GM19463 (cell line): Measurements from ENCODE around the gene AREL1.

Experiments
- ATAC-seq: cut with Tn5 transposase; IDR thresholded peaks from one replicate; pipeline ENCODE4 v1.9.1; 2021; ENCODE audit warnings: mild to moderate bottlenecking, moderate library complexity; ENCODE audit not compliant: unreplicated experiment

AREL1 gene

DNA sequence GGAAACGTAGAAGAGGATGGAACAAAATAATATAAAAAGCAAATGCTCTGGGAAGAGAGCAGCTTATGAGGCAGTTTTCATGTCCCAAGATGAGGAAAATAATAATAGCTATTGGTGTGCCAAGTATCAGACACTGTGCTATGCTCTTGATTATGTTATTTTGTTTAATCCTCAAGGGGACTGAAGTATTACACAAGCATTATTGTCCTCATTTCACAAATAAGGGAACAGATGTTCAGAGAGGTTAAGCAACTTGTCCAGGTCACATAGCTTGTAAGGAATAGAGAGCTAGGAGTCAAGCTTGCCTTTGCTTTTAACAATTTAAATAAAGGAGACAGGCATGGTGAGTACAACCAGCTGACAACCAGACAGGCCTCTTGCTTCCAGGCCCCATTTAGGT is 73.9 kb downstream of the AREL1 start:
- no peak for ATAC-seq

DNA sequence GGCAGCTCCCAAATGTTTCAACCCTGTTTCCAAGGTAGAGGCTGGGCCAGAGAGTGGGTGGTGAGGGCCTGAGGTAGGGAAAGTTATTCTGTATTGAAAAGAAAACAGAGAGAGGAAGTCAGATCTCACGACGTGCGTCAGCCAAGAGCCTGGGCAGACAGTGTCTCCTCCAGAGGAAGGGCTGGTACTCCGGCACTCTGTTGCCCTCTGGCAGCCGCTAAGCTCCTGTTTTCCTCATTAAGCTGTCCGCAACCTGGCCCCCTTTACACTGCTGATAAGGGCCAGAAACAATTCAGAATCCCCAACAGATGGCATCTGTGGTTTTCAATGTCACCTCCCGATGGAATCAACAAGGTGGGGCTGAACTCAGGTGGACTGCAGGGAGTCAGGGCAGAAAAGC is 74.8 kb downstream of the AREL1 start:
- ATAC-seq, result no peak

- no peak for ATAC-seq
These were observed 75.7 kb downstream of the AREL1 start for GRCh38 chr14:74637178-74637550.

DNA sequence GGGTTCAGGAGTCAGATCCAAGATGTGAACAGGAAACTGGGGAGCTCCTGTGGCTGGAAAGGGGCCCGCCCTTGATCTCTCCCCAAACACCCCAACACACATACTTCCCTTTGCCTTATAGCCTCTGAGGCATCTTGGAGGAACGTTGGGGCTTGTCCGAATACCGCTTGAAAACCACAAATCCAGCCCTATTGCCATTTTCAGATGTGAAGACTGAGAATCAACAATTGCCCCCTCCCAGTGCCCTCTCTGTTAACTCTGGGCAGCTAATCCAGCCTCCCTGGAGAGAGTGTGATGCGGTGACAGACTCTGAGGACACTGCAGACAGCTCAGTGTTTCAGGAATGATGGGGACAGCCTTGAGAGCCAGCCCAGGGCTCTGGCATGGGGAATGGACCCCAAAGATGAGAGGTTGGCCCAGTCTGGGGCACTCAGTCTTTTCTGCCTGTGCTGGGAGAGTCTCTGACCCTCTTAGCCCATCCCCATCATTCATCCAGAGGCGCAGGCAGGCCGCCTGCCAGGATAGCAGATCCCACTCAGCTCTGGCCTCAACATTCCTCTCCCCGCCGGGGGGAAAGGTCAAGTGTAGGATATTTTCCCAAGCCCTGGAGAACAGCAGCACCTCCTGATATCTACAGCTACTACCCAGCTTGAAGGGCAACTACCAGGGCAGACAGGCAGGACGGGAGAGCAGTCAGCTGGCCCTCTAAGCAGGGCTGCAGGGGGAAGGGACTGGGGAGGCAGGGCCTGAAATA is 76.3 kb downstream of the AREL1 start:
- no peak for ATAC-seq

- no peak for ATAC-seq
These were observed 77.0 kb downstream of the AREL1 start for GRCh38 chr14:74635847-74636246.

- no peak for ATAC-seq
These were observed 77.9 kb downstream of the AREL1 start for GRCh38 chr14:74634964-74635363.

DNA sequence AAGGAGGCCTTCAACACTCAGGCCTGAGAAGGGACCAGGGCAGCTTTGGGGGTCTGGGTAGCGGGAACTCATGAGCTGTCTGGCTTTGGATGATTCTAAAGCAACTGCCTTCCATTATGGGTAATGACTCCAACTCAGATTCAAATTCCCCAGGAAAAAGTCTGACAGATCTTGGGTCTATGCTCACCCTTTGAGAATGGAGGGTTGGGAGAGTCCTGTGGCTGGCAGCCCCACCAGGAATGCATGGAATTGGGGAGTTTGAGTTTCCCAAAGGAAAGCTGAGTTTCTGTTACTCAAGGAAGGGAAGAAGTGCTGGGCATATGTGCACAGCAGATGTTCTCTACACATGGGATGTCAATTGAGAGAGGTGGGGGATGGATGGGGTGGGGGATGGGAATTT is 78.4 kb downstream of the AREL1 start:
- no peak for ATAC-seq

GRCh38 chr14:74630881-74631690 is 81.8 kb downstream of the AREL1 start:
- no peak for ATAC-seq

DNA sequence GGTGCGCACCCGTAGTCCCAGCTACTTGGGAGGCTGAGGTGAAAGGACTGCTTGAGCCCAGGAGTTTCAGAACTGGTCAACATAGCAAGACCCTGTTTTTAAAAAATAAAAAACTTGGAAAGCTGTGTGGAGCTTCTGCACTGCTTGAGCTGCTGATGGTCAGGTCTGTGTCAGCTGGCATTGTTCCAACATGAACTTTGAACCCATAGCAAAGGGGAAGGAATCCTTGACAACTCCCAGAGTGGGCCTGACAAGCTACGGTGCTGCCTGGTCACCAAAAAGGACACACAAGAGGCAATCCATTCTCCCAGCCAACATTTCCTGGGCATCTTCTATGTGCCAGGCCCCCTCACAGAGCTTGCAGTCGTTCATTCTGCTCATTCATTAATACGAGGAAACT is 84.5 kb downstream of the AREL1 start:
- no peak for ATAC-seq

- no peak for ATAC-seq
These were observed 85.8 kb downstream of the AREL1 start for GRCh38 chr14:74627076-74627475.

GRCh38 chr14:74622257-74622656 is 90.6 kb downstream of the AREL1 start:
- no peak for ATAC-seq

- ATAC-seq, result no peak
These were observed 91.3 kb downstream of the AREL1 start for GRCh38 chr14:74621556-74621955.

DNA sequence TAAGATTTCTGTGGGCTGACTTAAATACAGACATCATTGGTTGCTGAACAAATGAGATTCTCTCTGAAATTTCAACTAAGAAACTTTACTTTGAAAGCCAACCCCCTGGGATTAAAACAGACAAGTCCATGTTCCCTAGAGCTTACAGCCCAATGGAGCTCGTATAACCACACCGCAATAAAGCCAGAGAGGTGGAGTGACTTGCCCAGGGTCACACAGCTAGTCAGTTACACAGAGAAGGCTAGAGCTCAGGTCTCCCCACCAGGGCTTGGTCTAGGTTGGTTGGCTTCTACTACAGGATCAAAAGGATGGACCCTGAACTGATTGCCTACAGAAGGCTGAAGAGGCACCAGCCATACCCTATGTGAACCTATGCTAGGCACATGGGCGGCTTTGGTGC is 92.0 kb downstream of the AREL1 start:
- ATAC-seq, result no peak

DNA sequence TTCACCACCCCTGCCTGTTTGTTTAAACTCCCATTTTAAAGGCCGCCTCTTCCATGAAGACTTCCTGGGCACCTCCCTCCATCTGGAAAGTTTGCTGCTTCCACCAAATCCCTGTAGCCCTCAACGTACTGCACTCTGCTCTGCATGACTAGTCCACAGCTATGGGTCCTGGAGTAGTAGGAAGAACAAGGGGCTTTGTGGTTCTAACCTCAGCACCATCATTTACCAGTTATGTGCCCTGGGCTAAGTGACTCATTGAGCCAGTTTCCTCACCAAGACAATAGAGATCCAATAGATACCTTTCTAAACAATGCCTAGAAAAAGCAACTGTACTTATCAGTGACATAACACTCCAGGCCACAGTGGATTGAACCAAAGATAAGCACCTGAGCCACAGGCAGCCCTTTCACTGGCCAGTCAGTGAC is 92.4 kb downstream of the AREL1 start:
- ATAC-seq, result no peak

- ATAC-seq, result no peak
These were observed 93.2 kb downstream of the AREL1 start for GRCh38 chr14:74619672-74620131.

DNA sequence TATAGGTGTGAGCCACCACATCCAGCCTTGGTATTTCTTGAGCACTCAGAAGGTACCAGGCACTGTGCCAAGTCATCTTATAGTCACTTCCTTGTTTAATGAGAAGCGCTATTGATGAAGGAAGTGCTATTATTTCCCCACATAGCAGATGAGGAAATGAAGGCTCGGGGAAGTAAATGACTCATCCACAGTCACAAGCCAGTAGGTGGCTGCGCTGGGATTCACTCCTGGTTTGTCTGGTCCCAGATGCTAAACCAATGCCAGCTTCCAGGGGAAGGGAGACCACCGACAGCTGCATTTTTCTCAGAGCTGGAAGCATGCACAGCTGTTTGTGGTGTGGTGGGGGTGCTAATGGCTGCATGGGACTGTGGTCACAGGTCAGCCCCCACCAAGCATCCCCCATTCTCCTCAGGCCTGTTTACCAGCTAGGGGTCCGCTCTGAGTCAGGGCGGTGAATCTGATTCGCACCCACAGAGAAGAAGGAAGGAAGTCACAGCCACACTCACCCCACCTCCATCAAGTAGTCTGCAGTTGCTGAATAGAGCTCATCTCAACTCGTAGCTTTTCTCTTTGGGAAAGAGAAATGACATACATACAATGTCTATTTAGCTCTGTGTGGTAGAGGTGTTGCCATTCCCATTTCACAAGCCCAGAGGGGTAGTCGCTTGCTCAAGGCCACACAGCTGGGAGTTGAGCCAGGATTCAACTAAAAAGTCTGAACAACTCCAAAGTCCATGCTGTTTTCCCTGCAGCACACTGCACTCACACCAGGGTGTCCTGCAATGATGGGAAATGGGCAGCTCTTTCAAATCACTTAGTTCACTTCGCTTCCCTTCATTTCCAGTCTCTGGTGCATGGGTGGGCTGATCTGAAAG is 94.6 kb downstream of the AREL1 start:
- ATAC-seq, result no peak

DNA sequence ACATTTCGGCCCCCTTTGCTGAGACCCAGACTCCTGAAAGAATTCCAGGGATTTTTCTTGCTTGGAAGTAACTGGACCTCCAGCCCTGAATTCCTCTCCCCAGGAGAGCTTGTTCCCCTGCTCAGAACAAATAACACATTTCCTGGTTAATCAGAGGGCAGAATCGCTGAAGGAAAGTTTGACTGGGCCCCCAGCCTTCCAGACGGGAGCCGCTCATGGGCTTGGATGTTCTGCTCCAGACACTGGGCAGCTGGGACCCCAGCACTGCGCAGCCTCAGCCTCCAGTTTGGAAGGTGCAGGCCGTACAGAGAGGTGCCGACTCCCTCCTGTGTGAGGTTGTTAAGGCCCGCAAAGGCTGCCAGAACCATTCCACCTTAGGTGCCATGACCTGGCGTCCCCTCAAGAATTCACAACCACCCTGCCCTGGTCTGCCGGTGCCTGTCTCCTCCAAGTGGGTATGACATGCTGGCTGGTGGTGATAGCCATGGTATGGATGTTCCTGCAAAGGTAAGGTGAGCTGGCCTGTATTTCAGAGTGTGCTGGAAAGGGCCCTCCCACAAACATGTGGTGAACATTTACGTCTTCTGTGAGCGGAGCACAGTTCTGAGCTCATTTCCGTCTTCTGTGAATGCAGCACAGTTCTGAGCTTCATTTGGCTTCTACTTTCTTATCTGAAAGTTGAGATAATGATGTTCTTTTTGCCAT is 95.7 kb downstream of the AREL1 start:
- no peak for ATAC-seq

- no peak for ATAC-seq
These were observed 96.4 kb downstream of the AREL1 start for GRCh38 chr14:74616507-74616906.

DNA sequence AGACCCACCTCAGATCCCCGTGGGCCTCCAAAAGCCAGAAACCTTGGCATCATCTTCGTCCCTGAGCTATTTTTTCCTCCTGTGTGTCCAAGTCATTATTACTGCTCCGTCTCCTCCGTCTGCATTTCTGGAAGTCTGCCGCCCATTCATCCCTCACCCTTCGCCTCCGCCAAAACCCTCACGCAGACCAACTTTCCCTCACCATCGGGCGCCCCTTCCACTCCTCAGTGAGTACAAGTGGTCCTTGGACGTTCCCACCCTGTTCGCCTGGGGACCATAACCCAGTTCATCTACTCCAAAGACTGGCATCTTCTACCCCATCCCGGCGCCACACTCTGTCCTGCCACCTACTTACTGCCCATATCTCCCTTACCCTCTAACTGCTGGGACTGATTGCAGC is 97.1 kb downstream of the AREL1 start:
- no peak for ATAC-seq
